ENCODE measurements around the gene MFRP. TPM values are rescaled to one million over a fixed set of nuclear protein-coding genes. Genes with fewer than 3 reads are reported as not detected.

The MFRP gene
- total RNA-seq, 1 donor, result not detected

DNA sequence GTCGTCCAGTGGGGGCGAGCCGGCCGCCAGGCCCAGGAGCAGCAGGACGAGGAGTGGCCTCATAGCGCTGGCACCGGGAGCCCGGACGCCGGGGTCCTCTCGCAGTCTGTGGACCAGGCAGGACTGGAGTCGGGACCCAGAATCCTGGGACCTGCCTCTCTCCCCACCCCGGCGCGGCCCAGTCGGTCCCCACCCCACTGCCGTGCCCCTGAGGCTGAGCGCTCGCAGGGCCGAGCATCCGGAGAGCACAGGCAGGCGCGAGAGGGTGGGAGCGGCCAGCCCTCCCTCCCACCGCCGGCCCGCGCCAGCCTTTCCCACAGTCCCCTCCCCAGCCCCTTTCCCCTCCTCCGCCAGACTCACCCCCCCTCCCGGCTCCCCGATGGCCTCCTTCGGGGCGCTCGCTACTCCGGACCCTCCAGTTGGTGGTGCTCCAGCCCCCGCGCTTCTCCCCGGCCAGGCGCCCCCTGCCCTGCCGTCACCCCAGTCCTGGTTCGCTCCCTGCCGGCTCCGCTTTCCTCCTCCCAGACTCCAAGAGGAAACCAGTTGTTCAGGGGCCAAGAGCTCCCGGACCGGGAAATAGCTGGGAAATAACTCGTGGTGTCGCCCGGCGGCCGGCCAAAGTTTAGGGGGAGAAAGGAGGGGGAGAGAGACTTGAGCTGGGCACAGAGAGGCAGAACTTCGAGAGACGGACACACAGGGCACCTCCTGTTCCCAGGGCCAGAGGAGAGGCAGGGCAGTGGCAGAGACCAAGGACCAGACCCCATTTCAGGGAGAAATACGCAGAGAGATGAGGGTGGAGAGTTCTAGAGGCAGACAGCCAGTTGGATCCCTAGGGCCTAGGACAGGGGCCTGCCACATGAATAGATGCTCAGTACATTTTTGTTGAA is 5.9 kb downstream of the MFRP start, which contains the start of gene C1QTNF5:
TSS of gene C1QTNF5 (minus strand) at position 549 of the 887 bp plus-strand sequence. CDS start at position 63, 486 bp downstream.
- TF ChIP-seq, protein P1, sequence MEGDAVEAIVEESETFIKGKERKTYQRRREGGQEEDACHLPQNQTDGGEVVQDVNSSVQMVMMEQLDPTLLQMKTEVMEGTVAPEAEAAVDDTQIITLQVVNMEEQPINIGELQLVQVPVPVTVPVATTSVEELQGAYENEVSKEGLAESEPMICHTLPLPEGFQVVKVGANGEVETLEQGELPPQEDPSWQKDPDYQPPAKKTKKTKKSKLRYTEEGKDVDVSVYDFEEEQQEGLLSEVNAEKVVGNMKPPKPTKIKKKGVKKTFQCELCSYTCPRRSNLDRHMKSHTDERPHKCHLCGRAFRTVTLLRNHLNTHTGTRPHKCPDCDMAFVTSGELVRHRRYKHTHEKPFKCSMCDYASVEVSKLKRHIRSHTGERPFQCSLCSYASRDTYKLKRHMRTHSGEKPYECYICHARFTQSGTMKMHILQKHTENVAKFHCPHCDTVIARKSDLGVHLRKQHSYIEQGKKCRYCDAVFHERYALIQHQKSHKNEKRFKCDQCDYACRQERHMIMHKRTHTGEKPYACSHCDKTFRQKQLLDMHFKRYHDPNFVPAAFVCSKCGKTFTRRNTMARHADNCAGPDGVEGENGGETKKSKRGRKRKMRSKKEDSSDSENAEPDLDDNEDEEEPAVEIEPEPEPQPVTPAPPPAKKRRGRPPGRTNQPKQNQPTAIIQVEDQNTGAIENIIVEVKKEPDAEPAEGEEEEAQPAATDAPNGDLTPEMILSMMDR (IDR thresholded peaks at IDR 0.05; ENCODE audit: insufficient read depth, low read length), result no peak
- DNase-seq (ENCODE audit: low read depth), result peak; percentile 85
- peak within 1 kb of the TSS; percentile 71 for H3K4me3 ChIP-seq (ENCODE audit: low read depth, low read length)

DNA sequence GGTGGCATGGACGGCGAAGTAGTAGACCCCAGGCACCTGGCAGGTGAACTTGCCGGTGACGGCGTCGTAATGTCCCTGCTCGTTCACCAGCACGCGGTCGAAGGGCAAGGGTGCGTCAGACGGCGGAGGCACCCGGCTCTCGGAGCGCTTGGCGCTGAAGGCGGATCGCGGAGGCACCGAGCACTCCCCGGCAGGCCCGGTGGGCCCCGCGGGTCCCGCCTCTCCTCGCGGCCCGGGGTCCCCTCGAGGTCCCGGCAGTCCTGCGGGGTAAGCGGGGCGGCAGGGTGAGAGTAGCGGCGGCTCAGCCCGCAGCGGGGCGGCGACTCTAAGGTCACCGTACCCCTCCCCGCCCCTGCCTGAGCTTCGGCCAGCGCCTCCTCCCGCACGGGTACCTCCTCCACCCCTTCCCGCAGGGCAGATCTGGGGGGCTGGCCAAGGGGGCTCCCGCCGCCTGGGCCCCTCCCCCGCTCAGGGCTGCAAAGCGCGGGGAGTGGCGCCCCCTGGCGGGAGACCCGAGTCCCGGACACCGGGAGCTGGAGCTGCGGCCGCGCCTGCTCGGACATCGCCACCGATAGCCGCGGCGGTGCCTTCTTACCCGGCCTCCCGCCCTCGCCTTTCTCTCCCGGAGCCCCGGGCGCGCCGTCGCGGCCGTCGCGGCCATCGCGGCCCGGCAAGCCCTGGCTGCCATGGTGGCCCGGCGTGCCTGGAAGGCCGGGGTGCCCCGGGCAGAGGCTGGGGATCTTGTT is 6.7 kb downstream of the MFRP start:
- H3K4me3 ChIP-seq (ENCODE audit: low read depth, low read length), result peak overlapping the region; percentile 71
- TF ChIP-seq, protein P1 (IDR thresholded peaks at IDR 0.05; ENCODE audit: insufficient read depth, low read length), result peak; percentile 78
- DNase-seq (ENCODE audit: low read depth), result peak; percentile 57

DNA sequence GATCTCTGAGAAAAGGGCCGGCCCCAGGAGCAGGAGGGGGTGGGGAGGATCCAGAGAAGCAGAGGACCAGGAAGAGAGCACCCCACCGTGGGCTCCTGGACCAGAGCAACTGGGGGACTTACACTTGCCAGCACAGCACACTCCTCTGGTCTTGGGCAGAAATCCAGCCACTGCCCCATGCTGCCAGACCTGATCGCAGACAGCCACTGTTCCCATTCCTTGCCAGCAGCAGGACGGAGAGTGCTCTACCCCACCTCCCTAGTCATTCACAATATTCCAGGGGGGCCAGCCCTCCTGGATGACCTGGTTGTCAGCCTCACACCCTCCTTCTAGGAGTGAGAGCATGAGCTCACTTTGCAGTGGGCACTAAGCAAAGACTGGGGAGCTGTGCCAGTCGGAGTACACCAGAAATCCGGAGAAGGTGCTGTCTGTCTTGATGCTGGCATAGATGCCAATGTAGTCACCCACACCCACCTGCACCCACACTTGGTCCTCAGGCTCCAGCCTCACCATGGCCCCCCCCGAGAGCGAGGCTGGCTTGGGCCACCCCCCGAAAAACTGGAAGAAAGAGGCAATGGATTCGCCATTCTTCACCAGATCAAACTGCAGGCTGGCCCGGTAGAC is 7.4 kb downstream of the MFRP start:
- H3K4me3 ChIP-seq (ENCODE audit: low read depth, low read length), result peak overlapping the region; percentile 71
- TF ChIP-seq, protein P1 (IDR thresholded peaks at IDR 0.05; ENCODE audit: insufficient read depth, low read length), result no peak
- no peak for DNase-seq (ENCODE audit: low read depth)

DNA sequence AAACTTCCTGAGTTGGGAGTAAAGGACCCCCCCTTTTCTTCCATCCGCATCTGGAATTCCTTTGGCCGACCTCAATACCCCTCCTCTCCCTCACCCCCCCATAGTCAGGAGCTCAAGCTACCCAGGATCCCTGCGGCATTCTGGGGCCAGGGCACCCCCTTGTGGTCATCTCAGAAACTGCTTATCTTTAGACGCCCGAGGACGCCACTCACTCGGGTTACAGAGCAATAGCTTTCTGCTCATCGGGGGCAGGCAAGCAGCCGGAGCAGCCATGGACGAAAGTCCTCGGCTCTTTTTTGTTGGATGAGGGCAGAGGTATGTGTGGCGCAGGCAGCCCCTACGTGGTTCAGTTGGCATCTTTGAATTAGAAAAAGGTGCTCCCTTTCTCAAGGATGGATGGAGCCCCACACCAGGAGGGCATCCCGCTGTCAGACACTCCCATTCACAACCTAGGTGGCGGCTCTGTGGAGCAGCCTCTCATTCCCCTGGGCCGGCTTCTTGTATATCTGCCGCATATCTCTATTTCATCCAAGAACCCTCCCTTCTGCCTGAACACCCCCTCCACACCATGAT is 8.1 kb downstream of the MFRP start:
- H3K4me3 ChIP-seq (ENCODE audit: low read depth, low read length), result peak overlapping the region; percentile 40
- peak; percentile 79 for DNase-seq (ENCODE audit: low read depth)
- TF ChIP-seq, protein P1 (IDR thresholded peaks at IDR 0.05; ENCODE audit: insufficient read depth, low read length), result peak; percentile 86

DNA sequence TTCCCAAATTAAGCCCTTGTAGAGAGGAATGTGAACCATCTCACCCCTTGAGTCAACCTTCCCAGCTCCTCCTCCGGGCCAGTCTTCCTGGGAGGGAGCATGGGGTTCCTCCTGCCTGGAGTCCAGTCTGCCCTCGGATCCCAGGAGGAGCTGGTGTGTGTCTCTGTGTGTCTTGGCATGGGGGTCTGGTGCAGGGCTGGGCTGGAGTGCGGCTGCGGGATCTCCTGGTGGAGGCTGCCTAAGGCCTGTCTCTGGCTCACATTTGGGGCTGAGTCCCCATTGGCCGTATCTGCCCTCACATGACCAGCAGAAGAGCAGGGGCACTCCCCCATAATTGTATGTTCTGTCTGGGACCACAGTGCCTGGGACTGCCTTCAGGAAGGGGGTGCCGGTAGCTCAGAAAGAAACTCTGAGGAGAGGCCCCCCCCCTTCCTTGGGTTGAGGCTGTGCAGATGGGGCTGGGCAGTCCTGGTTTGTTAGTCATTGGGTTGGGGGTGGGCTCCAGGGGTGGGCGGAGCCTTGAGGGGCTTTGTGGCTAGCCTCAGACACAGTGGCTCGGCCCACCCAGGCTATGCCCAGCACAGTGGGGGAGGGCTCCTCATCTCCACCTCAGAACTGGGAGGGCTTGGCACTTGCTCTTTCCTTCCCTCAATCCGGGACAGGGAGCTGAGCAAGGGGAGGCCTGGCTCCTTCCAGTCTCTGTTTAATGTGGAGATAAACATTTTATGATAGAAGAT is 8.8 kb downstream of the MFRP start:
- DNase-seq (ENCODE audit: low read depth), result no peak
- H3K4me3 ChIP-seq (ENCODE audit: low read depth, low read length), result peak overlapping the region; percentile 33
- TF ChIP-seq, protein P1 (IDR thresholded peaks at IDR 0.05; ENCODE audit: insufficient read depth, low read length), result no peak
